SK-N-SH (cell line): ENCODE results near the gene TAS2R42.

Experiments
- CTCF ChIP-seq: fragments of 200-600 bp; sonication (generic); IDR thresholded peaks from 2 replicates; pipeline ENCODE4 v1.6.1; 2017; ENCODE audit warnings: antibody characterized with exemption, mild to moderate bottlenecking, moderate library complexity
- GATA2 ChIP-seq: sonication (generic); formaldehyde crosslinking; IDR thresholded peaks from 2 replicates; pipeline ENCODE4 v1.5.0; 2020; ENCODE audit warnings: mild to moderate bottlenecking, missing genetic modification reagents
- RAD21 ChIP-seq: IDR thresholded peaks from 2 replicates; pipeline ENCODE4 v1.6.1; 2012; ENCODE audit warnings: mild to moderate bottlenecking, low read length

DNA sequence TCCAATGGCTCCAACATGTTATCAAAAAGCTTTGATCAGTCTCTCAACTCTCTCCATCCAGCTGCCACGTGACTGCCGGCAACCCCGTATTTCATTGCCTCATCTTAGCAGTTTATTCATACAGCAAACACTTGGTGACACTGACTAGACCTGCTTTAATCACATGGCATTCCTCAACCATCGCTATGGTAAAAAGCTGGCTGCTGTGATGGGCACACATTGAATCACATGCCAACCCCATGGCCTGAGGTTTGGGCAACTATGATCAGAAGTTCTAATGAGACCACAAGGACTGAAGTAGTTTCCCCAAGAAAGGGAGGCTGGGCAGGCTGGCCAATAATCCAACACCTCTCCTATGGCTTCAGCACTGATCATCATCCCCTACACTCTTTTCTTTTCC lies 40.6 kb upstream of the TAS2R42 start:
- TF ChIP-seq CTCF (no peak), RAD21 (no peak), GATA2 (no peak)
